Heart left ventricle (tissue), 13 donors: ENCODE results near the gene ENOX1.

Source experiments
- CTCF ChIP-seq, 12 donors: fragments of 200-600 bp; sonication (generic) in 4 of 12; IDR thresholded peaks; one replicate each; pipeline versions ENCODE4 v1.5.0 to v1.8.0; 2018 to 2022; ENCODE audit warnings: antibody characterized with exemption in 12 of 12, mild to moderate bottlenecking in 5 of 12
- POLR2A ChIP-seq, 2 donors: fragments of 450-650 bp; IDR thresholded peaks; one replicate each; pipeline ENCODE4 v1.6.1; 2017; ENCODE audit warnings: antibody characterized with exemption in 2 of 2, mild to moderate bottlenecking in 2 of 2, moderate library complexity in 2 of 2
- donor health status: ischemic (EF 13 %, LVEDD 7.1; RV severe dilation, severe dysfunction).
- donor health status: DM: no; HTN: yes; CAD: no.
- donor health status: DM: no; HTN: no; CAD: no.
- donor health status: ischemic (EF 25% LVEDD 6.9; RV normal size, moderate dysfunction).
- donor health status: ischemic (EF 25% LVEDD 5.7; RV mildly dilated, moderate dysfunction).
- donor health status: ischemic (EF 35%, LVEDD 5.7; RV mildly dilated, moderate dysfunction).
- donor health status: nonischemic (EF 11% LVEDD 7.7; RV severe dilation, severe dysfunction).
- donor health status: DM: yes; HTN: yes; CAD: no.
- donor health status: PGD.
- donor health status: ischemic (EF 29% LVEDD 5.4; RV normal size, mild dysfunction).
- donor health status: nonischemic (EF 23%, LVEDD 6.1; RV moderate dilation, normal function).

GRCh38 chr13:43816401-43816889 is 29.7 kb upstream of the ENOX1 start:
- no peak for TF ChIP-seq CTCF (IDR thresholded peaks at IDR 0.05)
- no peak for TF ChIP-seq POLR2A (IDR thresholded peaks at IDR 0.05)
